ENCODE results near the gene KLHL14. TPM values are rescaled to one million over a fixed set of nuclear protein-coding genes. Genes with fewer than 3 reads are reported as not detected.

KLHL14 gene
- total and polyA plus RNA-seq, 10 of the 15 experiments (the other 5 are each of a cell fraction or from before 2014, with no cell fraction given): 0.03 to 0.05 TPM; not detected in 8

GRCh38 chr18:32764611-32765244 is 8.1 kb downstream of the KLHL14 start (continued):
- no peak for TF ChIP-seq KLF5 (IDR thresholded peaks at IDR 0.05; ENCODE audit: partially characterized antibody)

DNA sequence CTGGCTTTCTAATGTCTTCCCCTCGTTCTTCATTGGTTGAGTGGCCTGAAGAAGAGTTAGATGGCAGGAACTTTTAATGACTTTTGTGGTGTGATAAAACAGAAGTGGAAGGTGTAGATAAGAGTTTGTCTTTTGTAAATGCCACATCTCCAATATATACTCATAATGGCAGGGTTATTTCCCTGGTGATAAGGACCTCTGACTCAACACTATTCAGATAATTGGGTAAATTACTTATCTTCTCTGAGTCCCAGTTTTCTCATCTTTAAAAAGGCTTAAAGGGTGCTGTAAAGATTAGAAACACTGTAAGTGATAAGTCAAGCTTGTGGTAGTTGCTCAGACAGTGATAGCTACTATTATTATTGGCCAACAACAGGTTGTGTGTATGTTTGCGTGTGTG is 9.5 kb downstream of the KLHL14 start:
- Histone ChIP-seq H3K27ac (ENCODE audit: control insufficient read depth, insufficient read depth) (no peak overlapping the region), H3K79me2 (ENCODE audit: control insufficient read depth, insufficient read depth, low read length) (no peaks in the 10 kb centered on the region), H3K27me3 (replicated peaks in 1 of 2; ENCODE audit: control insufficient read depth in 2 of 2, insufficient read depth in 2 of 2, low read length in 1 of 2) (no peaks in the 10 kb centered on the region; a peak in 1 of 4 replicates), H4K20me1 (ENCODE audit: control insufficient read depth, insufficient read depth) (no peaks in the 10 kb centered on the region), H3K4me2 (ENCODE audit: control insufficient read depth, insufficient read depth) (no peak overlapping the region), H3K9me3 (replicated peaks; ENCODE audit: control insufficient read depth, insufficient read depth, low read length) (no peaks in the 10 kb centered on the region), H3K36me3 (ENCODE audit: control insufficient read depth in 2 of 2, insufficient read depth in 2 of 2, low read length in 1 of 2) (no peaks in the 10 kb centered on the region), H3K4me3 (no peak overlapping the region), H3K9ac (ENCODE audit: control insufficient read depth, insufficient read depth, low read length) (no peak overlapping the region), H3K4me1 (ENCODE audit: control insufficient read depth, insufficient read depth, low read length) (peaks cover 10% of the 10 kb centered on the region), H2AFZ (ENCODE audit: control insufficient read depth, low read depth, low read length) (no peak overlapping the region)
- BruUV-seq (replicated peaks): no TSS peak
- ATAC-seq: no peak
- no peak for DNase-seq (ENCODE audit: low read depth, low spot score)
- SMC1A ChIA-PET (ENCODE audit: uncharacterized antibody, unreplicated experiment): interaction anchor here (1.1 kb wide), 1 partner anchor 11 kb away, joined by 3 read pairs; no protein-coding TSS in a partner anchor
- intact Hi-C loops (cut with micrococcal nuclease; ENCODE audit: unreplicated experiment): no loop called here
- POLR2A ChIA-PET: no interaction called here
- TF ChIP-seq MYC (IDR thresholded peaks at IDR 0.05; ENCODE audit: insufficient read depth, insufficient read length, insufficient replicate concordance, low read length, severe bottlenecking) (no peak), CBX3 (IDR thresholded peaks at IDR 0.05; ENCODE audit: borderline replicate concordance, low read depth) (no peak), PBX3 (IDR thresholded peaks at IDR 0.05; ENCODE audit: insufficient replicate concordance, low read depth, low read length) (no peak), CBFB (IDR thresholded peaks at IDR 0.05; ENCODE audit: low read depth) (no peak), ZSCAN29 (IDR thresholded peaks at IDR 0.05) (no peak), CUX1 (IDR thresholded peaks at IDR 0.05; ENCODE audit: insufficient replicate concordance, low read depth, low read length) (no peak)
- in situ Hi-C loops (cut with MboI): no loop called here
- RAD21 ChIA-PET (ENCODE audit: unreplicated experiment): no interaction called here
- no peak for FAIRE-seq
- WGBS (ENCODE audit: insufficient coverage, insufficient replicate concordance, low lambda C conversion rate, missing lambda C conversion rate): 58% methylated on average over 2 of the region's 2 CpGs
- CTCF ChIA-PET: no interaction called here

Measured in GM12878 (cell line).